ENCODE data around the gene CD6. TPM values are rescaled to one million over a fixed set of nuclear protein-coding genes. Genes with fewer than 3 reads are reported as not detected.

The CD6 gene
- total RNA-seq, 2 donors from 2014 or later, result 3.0 to 3.8 TPM

GRCh38 chr11:60924110-60924905, 47.2 kb upstream of the CD6 start, which contains the start of gene TMEM132A:
Gene TMEM132A, plus strand, starts transcription at chr11:60924460. Its CDS starts 174 bp downstream, at chr11:60924634.
- peak within 1 kb of the TSS; percentile 65 for H3K4me3 ChIP-seq
- DNase-seq, result peak; percentile 83
- H3K4me1 ChIP-seq, result no peaks in the 10 kb centered on the region
- no peaks in the 10 kb centered on the region for H3K9me3 ChIP-seq
- H3K27ac ChIP-seq, result no peak within 1 kb of the TSS
- TF ChIP-seq CTCF (IDR thresholded peaks at IDR 0.05), result no peak
- H3K9ac ChIP-seq (ENCODE audit: low read depth in 2 of 2, low read length in 2 of 2), result peak within 1 kb of the TSS; percentile 44 to 51
- H3K36me3 ChIP-seq, result peaks cover 22% of the 10 kb centered on the region
- intact Hi-C loops (cut with DNase I), result loop anchor here (5.0 kb wide), 1 partner anchor 198 kb away; no protein-coding TSS in a partner anchor
- peaks cover 11% of the 10 kb centered on the region for H3K27me3 ChIP-seq

DNA sequence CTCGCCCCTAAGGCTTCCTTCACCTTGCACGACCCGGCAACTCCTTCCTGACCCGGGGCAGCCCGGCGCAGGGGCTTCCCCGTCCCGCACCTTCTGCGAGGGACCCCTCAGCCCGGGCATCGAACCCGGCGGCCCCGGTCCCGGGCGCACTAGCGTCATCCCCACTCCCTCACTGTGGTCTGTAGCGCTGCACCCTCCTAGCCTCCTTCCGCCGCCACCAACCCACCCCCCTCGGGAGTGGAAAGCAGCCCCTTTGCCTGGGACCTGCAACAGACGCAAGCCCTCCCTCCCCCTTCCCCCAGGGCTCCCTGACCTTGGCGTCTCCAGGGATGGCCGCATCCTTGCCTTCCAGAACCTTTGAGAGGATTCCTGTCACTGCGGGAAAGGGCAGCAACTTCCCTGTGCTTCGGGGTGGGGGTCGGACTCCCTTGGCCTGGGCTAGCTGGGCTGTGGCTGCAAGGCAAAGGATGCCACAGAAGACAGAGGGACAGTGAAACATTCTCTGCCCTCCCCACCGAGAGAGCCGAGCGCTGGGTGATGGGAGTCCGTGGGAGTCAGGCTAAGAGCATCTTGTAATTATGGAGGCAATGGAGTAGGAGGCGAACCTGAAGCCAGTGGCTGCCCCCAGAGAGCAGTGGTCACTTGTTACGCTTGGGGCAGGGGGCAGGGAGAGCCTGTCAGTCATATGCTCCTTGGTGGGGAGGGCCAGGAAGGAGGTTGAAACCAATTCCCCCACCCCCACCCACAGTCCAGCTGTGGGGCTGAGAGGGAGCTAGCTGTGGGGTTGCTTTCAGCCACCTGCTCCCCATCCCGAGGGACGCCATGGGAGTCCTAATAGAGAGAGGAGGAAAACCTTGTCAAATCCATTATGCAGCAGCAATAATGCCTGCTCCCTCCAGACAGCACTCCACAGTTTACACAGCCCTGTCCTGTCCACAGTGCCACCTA, 46.3 kb upstream of the CD6 start:
- Histone ChIP-seq H3K4me1 (no peaks in the 10 kb centered on the region), H3K9me3 (no peaks in the 10 kb centered on the region), H3K27ac (no peak overlapping the region), H3K4me3 (peak overlapping the region; percentile 65), H3K27me3 (peaks cover 11% of the 10 kb centered on the region), H3K36me3 (peaks cover 18% of the 10 kb centered on the region), H3K9ac (ENCODE audit: low read depth in 2 of 2, low read length in 2 of 2) (peak overlapping the region; percentile 44 to 51)
- no peak for DNase-seq
- no peak for TF ChIP-seq CTCF (IDR thresholded peaks at IDR 0.05)
- intact Hi-C loops (cut with DNase I), result loop anchor here (5.0 kb wide), 1 partner anchor 197 kb away; no protein-coding TSS in a partner anchor

- Histone ChIP-seq H3K36me3 (peaks cover 11% of the 10 kb centered on the region), H3K4me3 (no peak overlapping the region), H3K27ac (no peak overlapping the region), H3K27me3 (peaks cover 11% of the 10 kb centered on the region), H3K9ac (ENCODE audit: low read depth in 2 of 2, low read length in 2 of 2) (no peak overlapping the region), H3K9me3 (no peaks in the 10 kb centered on the region), H3K4me1 (no peaks in the 10 kb centered on the region)
- intact Hi-C loops (cut with DNase I), result no loop called here
- no peak for TF ChIP-seq CTCF (IDR thresholded peaks at IDR 0.05)
- DNase-seq, result no peak
Observed at GRCh38 chr11:60925868-60926267, 45.6 kb upstream of the CD6 start.

DNA sequence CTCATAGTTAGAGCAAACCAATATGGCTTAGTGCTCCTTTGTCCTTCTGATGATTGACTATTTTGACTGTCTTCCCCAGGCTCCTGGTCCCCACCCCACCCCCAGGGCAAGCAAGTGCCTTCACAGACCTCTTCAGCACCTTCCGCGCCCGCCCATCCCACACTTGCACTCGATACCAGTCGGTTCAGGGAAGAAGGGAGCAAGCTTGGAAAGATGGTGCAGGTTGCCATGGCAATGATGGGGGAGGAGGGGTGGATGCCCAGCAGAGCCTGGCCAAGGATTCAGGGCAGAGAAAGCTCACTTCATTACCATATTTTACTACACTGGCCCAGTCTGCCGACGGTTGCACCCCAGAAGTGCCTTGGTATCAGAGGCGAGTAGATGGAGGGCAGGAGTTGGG, 45.0 kb upstream of the CD6 start:
- intact Hi-C loops (cut with DNase I), result no loop called here
- TF ChIP-seq CTCF (IDR thresholded peaks at IDR 0.05), result no peak
- peaks cover 8% of the 10 kb centered on the region for H3K36me3 ChIP-seq

DNA sequence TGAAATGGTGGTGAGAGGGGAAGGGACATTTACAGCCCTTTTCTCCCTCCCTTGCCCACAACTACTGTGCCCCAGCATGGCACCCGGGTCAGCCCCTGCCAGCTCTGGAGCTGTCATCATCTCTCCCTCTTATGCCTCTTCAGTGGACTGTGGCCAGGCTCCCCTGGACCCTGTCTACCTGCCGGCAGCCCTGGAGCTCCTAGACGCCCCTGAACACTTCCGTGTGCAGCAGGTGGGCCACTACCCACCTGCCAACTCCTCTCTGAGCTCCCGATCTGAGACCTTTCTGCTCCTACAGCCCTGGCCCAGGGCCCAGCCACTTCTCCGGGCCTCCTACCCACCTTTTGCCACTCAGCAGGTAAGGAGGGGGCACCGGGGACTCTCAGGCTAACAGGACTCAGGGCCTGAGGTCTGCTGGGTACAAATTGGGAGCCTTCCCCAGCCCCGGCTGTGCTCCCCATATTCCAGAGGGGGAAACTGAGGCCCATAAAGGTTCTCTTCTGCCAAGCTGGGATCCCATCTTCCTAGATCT, 44.4 kb upstream of the CD6 start:
- Histone ChIP-seq H3K4me1 (no peaks in the 10 kb centered on the region), H3K9ac (ENCODE audit: low read depth in 2 of 2, low read length in 2 of 2) (no peak overlapping the region), H3K27me3 (peaks cover 11% of the 10 kb centered on the region)

More for the DNA sequence above, 45.0 kb upstream of the CD6 start:
- Histone ChIP-seq H3K27me3 (peaks cover 11% of the 10 kb centered on the region), H3K27ac (no peak overlapping the region), H3K4me3 (no peak overlapping the region), H3K9me3 (no peaks in the 10 kb centered on the region), H3K9ac (ENCODE audit: low read depth in 2 of 2, low read length in 2 of 2) (no peak overlapping the region), H3K4me1 (no peaks in the 10 kb centered on the region)
- DNase-seq, result no peak

More for the DNA sequence above, 44.4 kb upstream of the CD6 start:
- no peaks in the 10 kb centered on the region for H3K9me3 ChIP-seq
- H3K4me3 ChIP-seq, result no peak overlapping the region
- DNase-seq, result no peak
- TF ChIP-seq CTCF (IDR thresholded peaks at IDR 0.05), result no peak
- intact Hi-C loops (cut with DNase I), result no loop called here
- no peak overlapping the region for H3K27ac ChIP-seq
- H3K36me3 ChIP-seq, result peaks cover 3% of the 10 kb centered on the region

Data from colonic mucosa (tissue), 4 donors.